K562 (cell line): ENCODE measurements around the gene SUPT5H. TPM values are rescaled to one million over a fixed set of nuclear protein-coding genes. Genes with fewer than 3 reads are reported as not detected.
A peak's percentile ranks its signal among the peaks of the same experiment; 100 is the strongest.

Experiments used
- COPS2 ChIP-seq: fragments of 450-650 bp; conservative IDR thresholded peaks from 2 replicates; pipeline ENCODE4 v1.6.1; 2016; ENCODE audit warnings: mild to moderate bottlenecking, moderate library complexity
- EP300 ChIP-seq: IDR thresholded peaks from 2 replicates; pipeline ENCODE4 v1.6.1; 2012; ENCODE audit warnings: low read length, improper control_type of control experiment
- FIP1L1 ChIP-seq: fragments of 200-400 bp; formaldehyde crosslinking; IDR thresholded peaks from 2 replicates; pipeline ENCODE4 v1.6.1; 2018; ENCODE audit warnings: mild to moderate bottlenecking, low read depth, low read length; ENCODE audit not compliant: poor library complexity, severe bottlenecking
- FOXJ2 ChIP-seq: fragments of 200-800 bp; sonication (Bioruptor generic); IDR thresholded peaks from 2 replicates; pipeline ENCODE4 v1.6.1; 2016; ENCODE audit warnings: missing genetic modification characterization, missing compliant biosample characterization
- GABPB1 ChIP-seq: sonication (generic); formaldehyde crosslinking; IDR thresholded peaks from 2 replicates; pipeline ENCODE4 v1.8.0; 2022; ENCODE audit warnings: mild to moderate bottlenecking, missing genetic modification reagents
- GABPB2 ChIP-seq: fragments of 250-450 bp; sonication (Bioruptor Pico); conservative IDR thresholded peaks from 2 replicates; pipeline ENCODE4 v1.5.1; 2021; ENCODE audit warnings: mild to moderate bottlenecking
- NBN ChIP-seq: fragments of 450-650 bp; IDR thresholded peaks from 2 replicates; pipeline ENCODE4 v1.6.1; 2016; ENCODE audit warnings: low read depth, mild to moderate bottlenecking
- NEUROD1 ChIP-seq: fragments of 150-350 bp; IDR thresholded peaks from 2 replicates; pipeline ENCODE4 v1.6.1; 2014; ENCODE audit warnings: borderline replicate concordance, low read length, low read depth; ENCODE audit not compliant: partially characterized antibody
- RBM22 ChIP-seq: fragments of 200-400 bp; formaldehyde crosslinking; IDR thresholded peaks from 2 replicates; pipeline ENCODE4 v1.6.1; 2018; ENCODE audit warnings: low read length, low read depth; ENCODE audit not compliant: poor library complexity, severe bottlenecking
- SIX5 ChIP-seq, 2 experiments: IDR thresholded peaks; 2 replicates each; pipeline ENCODE4 v1.6.1; 2011; ENCODE audit warnings: low read length in 2 of 2, borderline replicate concordance in 1 of 2, low read depth in 1 of 2, mild to moderate bottlenecking in 1 of 2, moderate library complexity in 1 of 2; ENCODE audit not compliant: insufficient read depth in 1 of 2
- SPI1 ChIP-seq: IDR thresholded peaks from 2 replicates; pipeline ENCODE4 v1.6.1; 2011; ENCODE audit warnings: low read depth, low read length, control low read depth, borderline replicate concordance
- STAT5B ChIP-seq: fragments of 250-450 bp; sonication (Bioruptor Pico); IDR thresholded peaks from 2 replicates; pipeline ENCODE4 v1.8.0; 2021; ENCODE audit warnings: mild to moderate bottlenecking, inconsistent platforms
- TRIM28 ChIP-seq: fragments of 450-650 bp; IDR thresholded peaks from 2 replicates; pipeline ENCODE4 v1.6.1; 2017
- ZNF3 ChIP-seq: fragments of 250-450 bp; sonication (Bioruptor Pico); IDR thresholded peaks from 2 replicates; pipeline ENCODE4 v1.5.0; 2021; ENCODE audit warnings: mild to moderate bottlenecking, moderate library complexity
- ZNF445 ChIP-seq: fragments of 250-450 bp; sonication (Bioruptor Pico); IDR thresholded peaks from 2 replicates; pipeline ENCODE4 v1.4.0; 2020; ENCODE audit warnings: low read depth, mild to moderate bottlenecking, moderate library complexity
- polyA plus RNA-seq, 8 experiments: library from polyadenylated mRNA; depleted of rRNA in 4 of 8; stranded (reverse) in 5 of 8; unstranded in 3 of 8; fragments of >200 nt; fragmentation: Nextera tagmentation in 2 of 8; fragmentation: Illumina TruSeq in 1 of 8; extraction: Ambion mirVana in 2 of 8; extraction: Trizol in 1 of 8; gene quantifications; 2 replicates each; pipeline versions ENCODE4 v1.2.1 to v1.2.3, GENCODE V29; 2011 to 2014; ENCODE audit warnings: inconsistent platforms in 1 of 8, missing spikeins in 1 of 8
- total RNA-seq, 7 experiments: library from RNA; depleted of rRNA in 6 of 7; stranded (reverse); fragments of >200 nt in 6 of 7; fragmentation: Illumina TruSeq in 2 of 7; extraction: Trizol in 2 of 7; gene quantifications; 2 replicates each; pipeline versions ENCODE4 v1.2.1 to v1.2.3, GENCODE V29; 2011 to 2021; ENCODE audit warnings: low replicate concordance in 1 of 7
- TF ChIP-seq, protein P1 (sequence below): sonication (generic); formaldehyde crosslinking; IDR thresholded peaks from 2 replicates; pipeline ENCODE4 v1.9.0; 2022; ENCODE audit warnings: mild to moderate bottlenecking, missing genetic modification reagents
- TF ChIP-seq, protein P2 (sequence below), 3 experiments: fragments of 200-800 bp in 1 of 3; fragments of 250-450 bp in 1 of 3; fragments of 450-650 bp in 1 of 3; sonication (Bioruptor Pico) in 1 of 3; sonication (Bioruptor generic) in 1 of 3; formaldehyde crosslinking in 1 of 3; IDR thresholded peaks; 2 replicates each; pipeline versions ENCODE4 v1.6.1 to v1.8.0; 2016 to 2022; ENCODE audit warnings: mild to moderate bottlenecking in 2 of 3, missing genetic modification characterization in 2 of 3, missing compliant biosample characterization in 1 of 3, moderate library complexity in 1 of 3
- TF ChIP-seq, protein P3 (sequence below): fragments of 450-650 bp; formaldehyde crosslinking; IDR thresholded peaks from 2 replicates; pipeline ENCODE4 v1.4.0; 2020; ENCODE audit warnings: mild to moderate bottlenecking, moderate library complexity
- TF ChIP-seq, protein P4 (sequence below): fragments of 450-650 bp; conservative IDR thresholded peaks from 2 replicates; pipeline ENCODE4 v1.6.1; 2016; ENCODE audit warnings: missing genetic modification characterization, low read depth, mild to moderate bottlenecking, control low read depth, missing compliant biosample characterization

Gene SUPT5H
- total and polyA plus RNA-seq, 9 of the 15 experiments (the other 6 are each of a cell fraction or from before 2014, with no cell fraction given) = 13.3 to 85.9 (median 35.9) TPM

DNA sequence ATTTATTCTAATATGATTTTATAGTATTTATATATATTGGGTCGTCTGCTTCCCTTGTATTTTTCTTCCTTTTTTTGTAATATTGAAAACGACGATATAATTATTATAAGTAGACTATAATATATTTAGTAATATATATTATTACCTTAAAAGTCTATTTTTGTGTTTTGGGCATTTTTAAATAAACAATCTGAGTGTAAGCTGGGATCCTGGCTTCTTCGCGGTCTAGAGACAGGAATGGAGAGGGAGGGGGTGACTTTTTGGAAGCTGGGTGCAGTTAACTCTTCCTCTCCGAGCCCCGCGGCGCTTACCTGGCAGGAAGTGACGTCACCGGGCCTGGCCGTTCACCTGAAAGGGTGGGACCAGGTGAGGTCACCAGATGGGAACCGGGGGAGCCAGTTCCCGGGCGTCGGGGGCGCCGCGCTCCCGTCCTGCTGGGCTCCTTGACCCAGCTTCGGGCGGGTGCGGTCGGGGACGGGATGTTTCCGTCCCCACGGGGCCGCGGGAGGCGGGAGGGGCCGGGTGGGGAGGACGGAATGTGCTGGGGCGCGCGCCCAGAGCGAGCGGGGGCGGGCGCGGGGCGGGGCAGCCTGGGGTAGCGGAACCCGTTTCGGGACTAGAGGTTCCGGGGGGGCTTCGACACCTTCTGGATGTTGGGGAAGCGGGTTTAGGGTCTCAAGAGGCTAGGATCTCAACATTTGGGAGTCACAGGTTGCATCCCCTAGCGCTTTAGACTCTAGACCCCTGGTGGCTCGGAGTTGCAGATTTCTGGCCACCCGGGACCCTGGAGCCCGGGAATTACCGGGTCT, 36.0 kb upstream of the SUPT5H start (continued):
- TF ChIP-seq ZNF3 (no peak), SIX5 (IDR thresholded peaks at IDR 0.05; ENCODE audit: borderline replicate concordance in 1 of 2, insufficient read depth in 1 of 2, low read depth in 1 of 2, low read length in 2 of 2) (no peak), COPS2 (no peak), NEUROD1 (peak; percentile 11), NBN (peak; percentile 47; the same call in 1 of the 2 replicates), TRIM28 (no peak), FIP1L1 (no peak), EP300 (no peak), SPI1 (peak; percentile 19; the same call in 1 of the 2 replicates), GABPB2 (CRISPR knock-in tag) (no peak), ZNF445 (CRISPR knock-in tag) (no peak), STAT5B (CRISPR knock-in tag) (no peak), FOXJ2 (tag) (peak; percentile 55; the same call in 1 of the 2 replicates), GABPB1 (CRISPR knock-in tag) (peak; percentile 85), RBM22 (no peak)
- TF ChIP-seq, protein P1, sequence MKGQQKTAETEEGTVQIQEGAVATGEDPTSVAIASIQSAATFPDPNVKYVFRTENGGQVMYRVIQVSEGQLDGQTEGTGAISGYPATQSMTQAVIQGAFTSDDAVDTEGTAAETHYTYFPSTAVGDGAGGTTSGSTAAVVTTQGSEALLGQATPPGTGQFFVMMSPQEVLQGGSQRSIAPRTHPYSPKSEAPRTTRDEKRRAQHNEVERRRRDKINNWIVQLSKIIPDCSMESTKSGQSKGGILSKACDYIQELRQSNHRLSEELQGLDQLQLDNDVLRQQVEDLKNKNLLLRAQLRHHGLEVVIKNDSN = no peak
- TF ChIP-seq, protein P2, sequence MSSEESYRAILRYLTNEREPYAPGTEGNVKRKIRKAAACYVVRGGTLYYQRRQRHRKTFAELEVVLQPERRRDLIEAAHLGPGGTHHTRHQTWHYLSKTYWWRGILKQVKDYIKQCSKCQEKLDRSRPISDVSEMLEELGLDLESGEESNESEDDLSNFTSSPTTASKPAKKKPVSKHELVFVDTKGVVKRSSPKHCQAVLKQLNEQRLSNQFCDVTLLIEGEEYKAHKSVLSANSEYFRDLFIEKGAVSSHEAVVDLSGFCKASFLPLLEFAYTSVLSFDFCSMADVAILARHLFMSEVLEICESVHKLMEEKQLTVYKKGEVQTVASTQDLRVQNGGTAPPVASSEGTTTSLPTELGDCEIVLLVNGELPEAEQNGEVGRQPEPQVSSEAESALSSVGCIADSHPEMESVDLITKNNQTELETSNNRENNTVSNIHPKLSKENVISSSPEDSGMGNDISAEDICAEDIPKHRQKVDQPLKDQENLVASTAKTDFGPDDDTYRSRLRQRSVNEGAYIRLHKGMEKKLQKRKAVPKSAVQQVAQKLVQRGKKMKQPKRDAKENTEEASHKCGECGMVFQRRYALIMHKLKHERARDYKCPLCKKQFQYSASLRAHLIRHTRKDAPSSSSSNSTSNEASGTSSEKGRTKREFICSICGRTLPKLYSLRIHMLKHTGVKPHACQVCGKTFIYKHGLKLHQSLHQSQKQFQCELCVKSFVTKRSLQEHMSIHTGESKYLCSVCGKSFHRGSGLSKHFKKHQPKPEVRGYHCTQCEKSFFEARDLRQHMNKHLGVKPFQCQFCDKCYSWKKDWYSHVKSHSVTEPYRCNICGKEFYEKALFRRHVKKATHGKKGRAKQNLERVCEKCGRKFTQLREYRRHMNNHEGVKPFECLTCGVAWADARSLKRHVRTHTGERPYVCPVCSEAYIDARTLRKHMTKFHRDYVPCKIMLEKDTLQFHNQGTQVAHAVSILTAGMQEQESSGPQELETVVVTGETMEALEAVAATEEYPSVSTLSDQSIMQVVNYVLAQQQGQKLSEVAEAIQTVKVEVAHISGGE (CRISPR knock-in tag; IDR thresholded peaks at IDR 0.05) = peak in 1 of 3 experiments; percentile 85; a peak in 2 of 6 replicates
- TF ChIP-seq, protein P3, sequence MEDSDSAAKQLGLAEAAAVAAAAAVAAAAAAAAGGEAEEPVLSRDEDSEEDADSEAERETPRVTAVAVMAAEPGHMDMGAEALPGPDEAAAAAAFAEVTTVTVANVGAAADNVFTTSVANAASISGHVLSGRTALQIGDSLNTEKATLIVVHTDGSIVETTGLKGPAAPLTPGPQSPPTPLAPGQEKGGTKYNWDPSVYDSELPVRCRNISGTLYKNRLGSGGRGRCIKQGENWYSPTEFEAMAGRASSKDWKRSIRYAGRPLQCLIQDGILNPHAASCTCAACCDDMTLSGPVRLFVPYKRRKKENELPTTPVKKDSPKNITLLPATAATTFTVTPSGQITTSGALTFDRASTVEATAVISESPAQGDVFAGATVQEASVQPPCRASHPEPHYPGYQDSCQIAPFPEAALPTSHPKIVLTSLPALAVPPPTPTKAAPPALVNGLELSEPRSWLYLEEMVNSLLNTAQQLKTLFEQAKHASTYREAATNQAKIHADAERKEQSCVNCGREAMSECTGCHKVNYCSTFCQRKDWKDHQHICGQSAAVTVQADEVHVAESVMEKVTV (CRISPR knock-in tag) = 0 out of 2 replicates have a peak, but pooled peaks have one; percentile 11
- TF ChIP-seq, protein P4, sequence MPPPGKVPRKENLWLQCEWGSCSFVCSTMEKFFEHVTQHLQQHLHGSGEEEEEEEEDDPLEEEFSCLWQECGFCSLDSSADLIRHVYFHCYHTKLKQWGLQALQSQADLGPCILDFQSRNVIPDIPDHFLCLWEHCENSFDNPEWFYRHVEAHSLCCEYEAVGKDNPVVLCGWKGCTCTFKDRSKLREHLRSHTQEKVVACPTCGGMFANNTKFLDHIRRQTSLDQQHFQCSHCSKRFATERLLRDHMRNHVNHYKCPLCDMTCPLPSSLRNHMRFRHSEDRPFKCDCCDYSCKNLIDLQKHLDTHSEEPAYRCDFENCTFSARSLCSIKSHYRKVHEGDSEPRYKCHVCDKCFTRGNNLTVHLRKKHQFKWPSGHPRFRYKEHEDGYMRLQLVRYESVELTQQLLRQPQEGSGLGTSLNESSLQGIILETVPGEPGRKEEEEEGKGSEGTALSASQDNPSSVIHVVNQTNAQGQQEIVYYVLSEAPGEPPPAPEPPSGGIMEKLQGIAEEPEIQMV (tag) = no peak
